GM18505 (cell line): ENCODE results near the gene RBM17.
"Not testable (repeated sequence)": the region's sequence is repeated elsewhere in the genome, so short reads cannot be mapped to it uniquely, and the experiment has no call there.

Source experiments
- ATAC-seq: cut with Tn5 transposase; IDR thresholded peaks from one replicate; pipeline ENCODE4 v1.9.1; 2021; ENCODE audit not compliant: unreplicated experiment
- POLR2A ChIP-seq: IDR thresholded peaks from 4 replicates; pipeline ENCODE4 v1.6.1; 2011; ENCODE audit warnings: borderline replicate concordance; ENCODE audit not compliant: insufficient read depth, insufficient read length; ENCODE audit errors: extremely low read depth

RBM17 gene

DNA sequence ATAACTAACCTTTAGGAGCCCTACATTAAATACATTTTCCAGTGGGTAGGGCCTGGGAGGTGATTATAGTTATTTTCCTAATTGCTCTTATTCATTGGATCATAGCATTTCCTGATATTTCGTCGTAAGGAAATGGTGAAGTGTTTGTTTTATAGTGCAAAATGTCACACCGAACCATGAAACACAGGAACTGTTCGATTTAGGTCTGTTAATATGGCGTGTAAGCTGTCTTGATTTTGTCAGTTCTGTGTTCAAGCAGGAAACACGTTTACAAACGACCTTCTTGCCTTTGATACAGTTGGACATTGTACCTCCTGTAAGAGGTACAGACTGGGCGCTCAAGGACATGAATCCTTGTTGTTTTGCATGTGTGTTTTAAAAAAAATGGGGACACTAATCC lies 14.8 kb downstream of the RBM17 start:
- TF ChIP-seq POLR2A, result no peak
- ATAC-seq, result no peak

DNA sequence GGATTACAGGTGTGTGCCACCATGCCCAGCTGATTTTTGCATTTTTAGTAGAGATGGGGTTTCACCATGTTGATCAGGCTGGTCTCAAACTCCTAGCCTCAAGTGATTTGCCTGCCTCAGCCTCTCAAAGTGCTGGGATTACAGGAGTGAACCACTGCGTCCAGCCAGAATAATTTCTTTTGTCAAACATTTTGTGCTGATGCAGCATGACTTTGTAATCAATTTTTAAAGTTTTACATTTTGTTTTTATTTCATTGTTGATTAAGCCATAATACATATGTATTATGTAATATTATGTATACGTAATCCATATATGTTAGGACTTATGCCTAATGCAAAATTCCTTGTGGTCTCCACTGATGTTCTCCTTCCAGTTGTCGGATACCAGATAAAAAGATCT lies 18.8 kb downstream of the RBM17 start:
- not testable (repeated sequence) for ATAC-seq

DNA sequence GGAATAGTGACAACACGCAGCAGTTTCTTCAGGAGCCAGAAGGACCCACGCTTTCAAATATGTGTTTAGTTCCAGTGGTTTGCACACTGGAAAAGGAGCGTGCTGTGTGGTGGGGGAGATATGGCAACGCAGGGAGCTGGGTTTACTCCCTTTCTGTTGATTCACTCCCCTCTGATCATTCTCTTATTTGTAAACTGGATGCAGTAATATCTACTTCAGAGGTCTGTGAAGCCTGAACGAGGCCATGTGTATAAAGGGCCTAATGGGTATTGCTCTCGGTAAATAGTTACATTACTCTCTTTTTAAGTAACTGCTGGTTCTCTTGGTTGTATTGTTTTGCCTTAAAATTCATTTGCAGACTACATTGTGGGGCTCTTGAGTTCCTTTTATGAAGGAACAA lies 19.2 kb downstream of the RBM17 start:
- TF ChIP-seq POLR2A, result no peak
- no peak for ATAC-seq

DNA sequence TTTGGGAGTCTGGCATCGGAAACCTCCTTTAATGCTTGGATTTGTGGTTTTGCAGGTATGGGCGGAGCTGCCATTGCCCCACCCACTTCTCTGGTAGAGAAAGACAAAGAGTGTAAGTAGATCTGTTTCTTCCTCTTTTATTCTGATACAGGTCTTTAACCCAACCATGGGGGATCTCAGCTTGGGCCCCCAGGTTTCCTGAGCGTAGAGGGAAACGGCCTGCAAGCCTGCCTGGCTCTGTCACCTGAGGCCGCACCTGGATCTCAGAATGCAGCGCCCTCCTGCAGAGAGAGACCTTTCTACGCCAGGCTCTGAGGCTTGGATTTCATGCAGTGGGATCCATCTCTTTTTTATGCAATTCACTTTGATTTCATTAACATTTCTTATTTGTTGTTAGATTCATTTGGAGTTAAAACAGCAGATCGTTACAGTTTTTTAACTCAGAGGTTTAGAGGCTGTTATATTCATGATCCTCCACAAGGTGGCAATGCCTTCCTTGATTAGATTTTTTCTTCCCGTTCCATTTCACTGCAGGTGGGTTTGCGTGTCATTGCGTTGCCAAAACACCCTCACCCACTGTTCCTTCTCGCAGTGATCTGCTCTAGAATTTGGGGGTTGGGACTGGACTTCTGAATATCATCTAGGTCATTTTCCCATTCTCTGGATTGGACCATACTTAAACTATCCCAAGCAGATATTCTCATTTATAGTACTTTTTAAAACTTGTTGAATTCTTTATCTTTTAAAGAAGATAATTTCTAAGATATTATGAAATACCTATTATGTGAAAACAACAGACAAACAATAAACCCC lies 20.0 kb downstream of the RBM17 start:
- no peak for TF ChIP-seq POLR2A
- no peak for ATAC-seq

DNA sequence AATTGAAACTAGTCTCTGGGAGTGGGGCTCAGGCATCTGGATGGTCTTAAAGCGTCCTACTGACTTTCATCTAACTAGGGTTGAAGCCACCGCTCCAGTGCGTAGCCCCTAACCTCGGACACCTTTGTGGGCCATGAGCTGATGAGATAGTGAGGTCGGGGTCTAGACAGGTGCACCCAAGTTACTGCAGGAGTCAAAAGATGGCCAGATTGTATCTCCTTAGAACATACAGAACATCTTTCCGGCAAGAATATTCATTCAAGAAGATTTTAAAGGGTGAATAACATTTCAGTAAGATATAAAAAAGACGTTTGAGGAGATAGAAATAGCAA lies 20.6 kb downstream of the RBM17 start:
- ATAC-seq, result no peak
- no peak for TF ChIP-seq POLR2A

DNA sequence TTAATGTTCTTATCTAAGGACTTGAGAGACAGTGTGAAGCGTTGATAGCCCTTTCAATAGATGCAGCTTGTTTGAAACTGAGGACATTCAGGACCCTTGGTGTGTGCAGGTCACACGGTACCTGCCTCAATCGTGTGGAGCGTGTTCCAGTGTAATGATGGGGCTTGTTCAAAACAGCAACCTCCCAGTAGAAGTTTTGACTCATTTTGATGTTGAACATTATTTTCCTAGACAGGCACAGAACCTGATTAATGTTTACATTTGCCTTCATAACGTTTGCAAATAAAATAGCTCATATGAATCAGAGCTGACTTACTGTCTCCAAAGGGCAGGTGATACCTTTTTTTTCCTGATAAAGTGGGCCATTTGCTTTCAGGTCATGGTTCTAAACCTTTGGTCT lies 21.3 kb downstream of the RBM17 start:
- no peak for ATAC-seq
- TF ChIP-seq POLR2A, result no peak

DNA sequence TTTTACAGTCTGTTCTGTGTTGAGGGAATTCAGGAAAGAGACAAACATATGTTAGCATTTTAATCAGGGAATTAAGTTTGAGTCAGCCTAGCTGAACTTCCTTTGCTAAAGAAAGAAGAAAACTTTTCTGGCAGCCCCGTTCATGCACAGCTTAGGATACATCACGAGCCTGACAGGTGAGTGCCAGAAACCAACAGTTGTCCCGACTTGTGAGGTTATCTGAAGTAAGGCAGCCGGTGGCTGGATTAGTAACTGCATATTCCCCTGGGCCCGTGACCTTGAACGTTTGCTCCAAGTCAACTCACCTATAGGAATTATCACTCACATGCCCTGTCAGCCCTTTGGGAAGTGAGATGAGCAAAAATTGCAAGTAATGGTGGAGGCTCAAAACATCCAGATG lies 24.1 kb downstream of the RBM17 start:
- TF ChIP-seq POLR2A, result no peak
- no peak for ATAC-seq

DNA sequence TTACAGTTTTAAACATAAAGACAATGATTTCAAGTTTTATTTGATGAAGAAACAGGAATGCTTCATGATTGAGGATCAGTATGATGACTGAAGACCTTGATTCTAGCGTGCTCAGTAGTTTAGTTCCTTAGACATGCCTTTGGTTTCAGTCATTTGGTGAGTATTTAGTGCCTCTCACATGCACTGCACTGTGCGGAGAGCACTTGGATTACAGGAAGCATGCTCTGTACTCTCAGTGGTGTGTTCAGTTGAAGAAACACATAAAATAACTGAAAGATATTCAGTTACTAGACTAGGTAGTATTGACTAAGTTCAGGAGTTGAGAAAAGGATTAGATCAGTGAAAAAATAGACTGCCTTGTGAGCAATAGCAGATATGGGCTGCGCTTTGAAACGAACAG lies 25.5 kb downstream of the RBM17 start:
- ATAC-seq, result no peak
- no peak for TF ChIP-seq POLR2A

DNA sequence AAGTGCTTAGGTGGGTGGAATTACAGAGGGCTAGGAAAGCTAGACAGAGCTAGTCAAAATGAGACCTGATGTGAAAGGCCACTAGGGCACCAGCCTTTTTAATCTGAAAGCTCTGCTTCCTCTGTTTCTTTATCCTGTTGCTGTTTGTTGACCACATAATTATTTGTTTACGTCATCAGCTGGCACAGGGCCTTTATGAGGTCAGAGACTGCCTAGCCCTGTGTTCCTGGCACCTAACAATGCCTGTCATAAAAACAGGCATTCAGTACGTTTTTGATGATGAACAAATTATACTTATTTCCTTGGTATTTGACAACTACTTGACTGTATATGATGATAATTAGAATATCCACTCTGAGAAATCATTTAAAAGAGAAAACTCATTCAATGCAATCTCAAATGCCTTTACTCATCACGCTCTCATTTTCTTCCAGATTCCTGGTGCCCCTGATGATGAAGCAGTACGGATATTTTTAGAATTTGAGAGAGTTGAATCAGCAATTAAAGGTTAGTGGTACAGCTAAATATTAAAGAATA lies 26.0 kb downstream of the RBM17 start:
- TF ChIP-seq POLR2A, result no peak
- no peak for ATAC-seq

DNA sequence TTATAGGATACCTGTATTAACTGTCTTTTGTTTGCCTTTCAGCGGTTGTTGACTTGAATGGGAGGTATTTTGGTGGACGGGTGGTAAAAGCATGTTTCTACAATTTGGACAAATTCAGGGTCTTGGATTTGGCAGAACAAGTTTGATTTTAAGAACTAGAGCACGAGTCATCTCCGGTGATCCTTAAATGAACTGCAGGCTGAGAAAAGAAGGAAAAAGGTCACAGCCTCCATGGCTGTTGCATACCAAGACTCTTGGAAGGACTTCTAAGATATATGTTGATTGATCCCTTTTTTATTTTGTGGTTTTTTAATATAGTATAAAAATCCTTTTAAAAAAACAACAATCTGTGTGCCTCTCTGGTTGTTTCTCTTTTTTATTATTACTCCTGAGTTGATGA lies 26.6 kb downstream of the RBM17 start:
- no peak for TF ChIP-seq POLR2A
- no peak for ATAC-seq

DNA sequence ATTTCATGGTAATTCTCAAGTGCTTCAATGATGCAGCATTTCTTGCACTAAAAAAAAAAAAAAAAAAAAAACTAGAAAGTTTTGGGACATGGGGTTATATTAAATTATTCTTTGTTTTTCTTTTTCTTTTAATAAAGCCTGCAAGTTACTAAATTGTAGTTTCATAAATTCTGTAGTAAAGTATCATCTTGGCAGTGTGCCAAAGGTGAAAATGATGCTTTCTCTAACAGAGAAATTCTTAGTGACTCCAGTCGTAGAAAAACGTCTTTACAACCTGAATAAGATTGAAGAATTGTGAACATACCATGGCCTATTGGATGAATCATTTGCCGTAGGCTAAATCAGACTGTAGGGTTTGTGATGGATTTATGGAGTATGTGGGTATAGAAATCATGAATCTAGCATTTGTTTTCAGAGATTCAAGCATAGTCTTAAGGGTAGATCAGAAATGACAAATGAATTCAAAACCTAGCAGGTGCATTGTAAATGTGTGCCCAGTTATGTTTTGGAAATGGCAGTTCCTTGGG lies 27.1 kb downstream of the RBM17 start:
- TF ChIP-seq POLR2A, result no peak
- ATAC-seq, result no peak

DNA sequence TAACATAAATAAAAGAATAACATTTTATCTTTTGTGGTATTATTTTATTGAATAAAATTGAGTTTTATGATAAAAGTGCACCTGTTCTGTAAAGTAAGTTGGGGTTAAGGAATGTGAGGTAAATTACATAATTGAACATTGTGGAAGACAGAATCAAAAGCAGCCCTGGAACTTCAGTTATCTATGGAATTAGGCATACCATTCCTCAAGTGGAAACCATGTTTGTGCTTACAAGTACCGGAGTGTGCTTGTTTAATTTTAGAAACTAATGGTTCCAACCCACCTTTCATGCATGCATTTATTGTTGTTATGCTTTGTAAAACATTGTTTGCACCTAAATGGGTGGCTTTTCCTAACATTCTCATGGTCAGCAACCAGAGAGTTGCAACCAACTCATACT lies 28.0 kb downstream of the RBM17 start:
- no peak for ATAC-seq
- TF ChIP-seq POLR2A, result no peak

DNA sequence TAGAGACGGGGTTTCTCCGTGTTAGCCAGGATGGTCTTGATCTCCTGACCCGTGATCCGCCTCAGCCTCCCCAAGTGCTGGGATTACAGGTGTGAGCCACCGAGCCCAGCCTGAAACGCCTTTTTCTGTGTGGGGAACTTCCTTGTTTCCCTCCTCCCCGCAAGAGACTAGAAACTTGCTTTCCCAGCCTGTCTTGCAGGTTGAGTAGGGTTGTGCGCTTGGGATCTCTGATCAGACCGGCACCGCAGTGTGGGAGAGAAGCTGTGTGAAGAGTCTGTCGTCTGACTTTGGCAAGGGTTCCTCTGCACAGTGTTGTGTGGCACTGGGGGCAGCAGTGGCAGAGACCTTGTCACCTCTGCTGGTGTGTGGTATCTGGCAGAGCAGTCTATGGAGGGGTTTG lies 28.9 kb downstream of the RBM17 start:
- ATAC-seq, result no peak
- no peak for TF ChIP-seq POLR2A

DNA sequence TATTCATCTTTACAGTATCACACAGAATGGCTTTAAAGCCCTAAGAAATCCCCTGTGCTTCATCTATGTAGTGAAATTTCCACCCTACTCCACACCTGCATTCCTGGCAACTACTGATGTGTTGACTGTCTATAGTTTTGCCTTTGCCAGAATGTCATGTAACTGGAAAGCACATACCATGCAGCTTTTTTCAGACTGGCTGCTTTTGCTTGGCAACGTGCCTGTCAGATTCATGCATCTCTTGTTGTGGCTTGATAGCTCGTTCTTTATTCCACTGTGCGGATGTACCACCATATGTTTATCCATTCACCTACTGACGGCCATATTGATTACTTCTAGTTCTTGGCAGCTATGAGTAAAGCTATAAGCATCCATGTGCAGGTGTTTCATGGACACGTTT lies 30.6 kb downstream of the RBM17 start:
- TF ChIP-seq POLR2A, result no peak
- no peak for ATAC-seq
